ENCODE data around the gene SNRNP35.
"Not testable (repeated sequence)": the region's sequence is repeated elsewhere in the genome, so short reads cannot be mapped to it uniquely, and the experiment has no call there.

SNRNP35 gene

DNA sequence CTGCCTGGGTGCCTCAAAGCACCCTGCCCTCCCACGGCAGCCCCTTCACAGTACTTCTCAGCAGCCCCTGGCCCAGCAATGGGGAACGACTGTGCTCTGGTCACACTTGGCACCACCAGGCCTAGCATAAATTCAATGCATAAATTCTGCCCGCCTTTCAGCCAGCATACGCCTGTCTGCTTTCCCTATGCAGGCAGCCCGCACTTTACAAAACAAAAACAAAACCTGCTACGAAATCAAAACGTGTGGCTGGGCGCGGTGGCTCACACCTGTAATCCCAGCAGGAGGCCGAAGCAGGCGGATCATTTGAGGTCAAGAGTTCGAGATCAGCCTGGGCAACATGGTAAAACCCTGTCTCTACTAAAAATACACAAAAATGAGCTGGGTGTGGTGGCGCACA lies 33.5 kb downstream of the SNRNP35 start:
- TF ChIP-seq, protein P1, sequence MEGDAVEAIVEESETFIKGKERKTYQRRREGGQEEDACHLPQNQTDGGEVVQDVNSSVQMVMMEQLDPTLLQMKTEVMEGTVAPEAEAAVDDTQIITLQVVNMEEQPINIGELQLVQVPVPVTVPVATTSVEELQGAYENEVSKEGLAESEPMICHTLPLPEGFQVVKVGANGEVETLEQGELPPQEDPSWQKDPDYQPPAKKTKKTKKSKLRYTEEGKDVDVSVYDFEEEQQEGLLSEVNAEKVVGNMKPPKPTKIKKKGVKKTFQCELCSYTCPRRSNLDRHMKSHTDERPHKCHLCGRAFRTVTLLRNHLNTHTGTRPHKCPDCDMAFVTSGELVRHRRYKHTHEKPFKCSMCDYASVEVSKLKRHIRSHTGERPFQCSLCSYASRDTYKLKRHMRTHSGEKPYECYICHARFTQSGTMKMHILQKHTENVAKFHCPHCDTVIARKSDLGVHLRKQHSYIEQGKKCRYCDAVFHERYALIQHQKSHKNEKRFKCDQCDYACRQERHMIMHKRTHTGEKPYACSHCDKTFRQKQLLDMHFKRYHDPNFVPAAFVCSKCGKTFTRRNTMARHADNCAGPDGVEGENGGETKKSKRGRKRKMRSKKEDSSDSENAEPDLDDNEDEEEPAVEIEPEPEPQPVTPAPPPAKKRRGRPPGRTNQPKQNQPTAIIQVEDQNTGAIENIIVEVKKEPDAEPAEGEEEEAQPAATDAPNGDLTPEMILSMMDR (IDR thresholded peaks at IDR 0.05; ENCODE audit: low read depth, low read length, missing control alignments): no peak
- in situ Hi-C loops (cut with HindIII; ENCODE audit: low sequenced_read_pairs): no loop called here
- no peak for DNase-seq (ENCODE audit: low read depth)
- no peak overlapping the region for H3K4me3 ChIP-seq (ENCODE audit: low read depth, low read length)

DNA sequence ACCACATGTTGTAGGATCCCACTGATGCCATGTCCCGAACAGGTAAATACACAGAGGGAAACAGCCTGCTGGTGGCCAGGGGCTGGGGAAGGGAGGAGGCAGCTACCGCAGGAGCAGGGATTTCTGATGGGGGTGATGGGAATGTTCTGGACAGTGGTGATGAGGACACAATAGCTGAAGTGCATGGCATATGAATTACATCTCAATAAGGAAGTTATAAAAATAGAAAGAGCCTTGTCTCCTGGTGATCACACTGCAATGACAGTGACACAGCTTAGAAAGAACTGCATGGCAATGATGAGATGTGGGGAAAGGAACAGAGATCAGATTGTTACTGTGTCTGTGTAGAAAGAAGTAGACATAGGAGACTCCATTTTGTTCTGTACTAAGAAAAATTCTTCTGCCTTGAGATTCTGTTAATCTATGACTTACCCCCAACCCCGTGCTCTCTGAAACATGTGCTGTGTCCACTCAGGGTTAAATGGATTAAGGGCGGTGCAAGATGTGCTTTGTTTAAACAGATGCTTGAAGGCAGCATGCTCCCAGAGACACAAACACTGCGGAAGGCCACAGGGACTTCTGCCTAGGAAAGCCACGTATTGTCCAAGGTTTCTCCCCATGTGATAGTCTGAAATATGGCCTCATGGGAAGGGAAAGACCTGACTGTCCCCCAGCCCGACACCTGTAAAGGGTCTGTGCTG lies 34.5 kb downstream of the SNRNP35 start:
- in situ Hi-C loops (cut with HindIII; ENCODE audit: low sequenced_read_pairs); DNase-seq (ENCODE audit: low read depth); H3K4me3 ChIP-seq (ENCODE audit: low read depth, low read length): not testable (repeated sequence)

DNA sequence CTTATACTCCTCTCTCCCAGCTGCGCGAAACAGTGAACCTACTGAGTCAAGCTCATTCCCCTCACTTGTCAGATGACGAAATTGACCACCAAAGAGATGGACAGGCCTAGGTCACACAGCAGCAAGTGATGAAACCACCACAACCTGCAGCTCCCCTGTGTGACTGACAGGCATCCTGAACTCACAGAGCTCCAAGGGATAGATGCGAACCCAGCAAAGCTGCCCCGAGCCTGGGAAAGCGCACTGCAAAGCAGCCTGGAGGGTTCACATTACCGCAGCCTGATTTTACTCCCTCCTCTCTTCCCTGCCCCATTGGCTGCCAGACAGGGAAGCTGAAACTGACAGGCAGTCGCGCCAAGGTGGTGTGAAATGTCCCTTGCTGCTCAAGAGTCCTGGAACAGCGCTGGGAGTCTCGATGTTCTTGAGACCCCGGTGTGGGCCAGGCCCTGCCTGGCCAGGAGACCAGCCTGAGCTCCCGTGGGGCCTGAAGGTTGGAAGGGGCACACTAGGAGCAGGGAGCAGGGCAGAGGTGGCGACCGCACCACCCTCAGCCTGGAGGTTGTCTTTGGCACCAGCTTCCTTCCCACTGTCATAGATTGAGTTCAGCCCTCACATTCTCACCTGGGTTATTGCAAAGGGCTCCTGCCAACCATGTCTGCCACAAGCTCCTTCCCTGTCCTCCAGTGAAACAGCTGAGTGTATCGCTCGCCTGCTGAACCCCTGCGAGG lies 36.3 kb downstream of the SNRNP35 start:
- no peak for DNase-seq (ENCODE audit: low read depth)
- H3K4me3 ChIP-seq (ENCODE audit: low read depth, low read length): no peak overlapping the region
- in situ Hi-C loops (cut with HindIII; ENCODE audit: low sequenced_read_pairs): no loop called here

DNA sequence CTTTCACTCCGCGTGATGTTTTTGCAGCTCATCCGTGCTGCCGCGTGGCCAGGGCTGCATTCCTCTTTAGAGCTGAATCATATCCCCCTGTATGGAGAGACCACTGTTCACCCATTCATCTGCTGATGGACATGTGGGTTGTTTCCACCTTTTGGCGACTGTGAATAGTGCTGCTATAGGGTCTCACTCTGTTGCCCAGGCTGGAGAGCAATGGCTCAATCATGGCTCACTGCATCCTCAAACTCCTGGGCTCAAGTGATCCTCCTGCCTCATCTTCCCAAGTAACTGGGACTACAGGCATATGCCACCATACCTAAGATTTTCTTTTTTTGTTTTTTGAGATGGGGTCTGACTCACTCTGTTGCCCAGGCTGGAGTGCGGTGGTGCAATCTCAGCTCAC lies 39.1 kb downstream of the SNRNP35 start:
- DNase-seq (ENCODE audit: low read depth): no peak
- TF ChIP-seq, protein P1 (IDR thresholded peaks at IDR 0.05; ENCODE audit: low read depth, low read length, missing control alignments): no peak
- no peak overlapping the region for H3K4me3 ChIP-seq (ENCODE audit: low read depth, low read length)
- in situ Hi-C loops (cut with HindIII; ENCODE audit: low sequenced_read_pairs): no loop called here

More for the DNA sequence above, 36.3 kb downstream of the SNRNP35 start:
- TF ChIP-seq, protein P1 (IDR thresholded peaks at IDR 0.05; ENCODE audit: low read depth, low read length, missing control alignments): no peak

DNA sequence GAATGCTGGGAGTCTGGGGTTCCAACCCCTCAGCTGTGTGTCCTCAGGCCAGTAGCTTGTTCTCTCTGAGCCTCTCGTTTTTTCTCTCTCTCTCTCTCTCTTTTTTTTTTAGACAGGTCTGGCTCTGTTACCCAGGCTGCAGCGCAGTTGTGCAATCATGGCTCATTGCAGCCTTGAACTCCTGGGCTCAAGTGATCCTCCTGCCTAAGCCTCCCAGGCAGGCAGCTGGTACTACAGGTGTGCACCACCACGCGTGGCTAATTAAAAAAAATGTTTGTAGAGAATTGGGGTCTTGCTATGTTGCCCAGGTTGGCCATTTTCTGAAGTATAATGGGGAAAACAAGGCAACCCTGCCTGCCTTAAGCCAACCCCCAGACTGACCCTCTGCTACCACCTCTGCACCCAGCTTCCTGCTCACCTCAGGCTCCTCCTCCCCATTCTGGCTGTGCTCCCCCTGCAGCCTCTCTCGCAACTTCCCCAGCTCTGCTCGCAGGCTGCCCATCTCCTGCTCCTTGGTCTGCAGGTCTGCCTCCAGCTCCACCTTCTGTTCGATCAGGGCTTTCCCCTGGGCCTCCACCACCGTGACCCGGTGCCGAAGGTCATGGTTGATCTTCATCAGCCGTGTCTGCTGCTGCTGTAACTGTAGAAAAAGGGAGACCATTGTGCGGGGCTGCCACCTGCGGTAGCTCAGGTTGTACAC lies 40.3 kb downstream of the SNRNP35 start:
- no peak for DNase-seq (ENCODE audit: low read depth)
- H3K4me3 ChIP-seq (ENCODE audit: low read depth, low read length): no peak overlapping the region
- TF ChIP-seq, protein P1 (IDR thresholded peaks at IDR 0.05; ENCODE audit: low read depth, low read length, missing control alignments): no peak
- in situ Hi-C loops (cut with HindIII; ENCODE audit: low sequenced_read_pairs): no loop called here

DNA sequence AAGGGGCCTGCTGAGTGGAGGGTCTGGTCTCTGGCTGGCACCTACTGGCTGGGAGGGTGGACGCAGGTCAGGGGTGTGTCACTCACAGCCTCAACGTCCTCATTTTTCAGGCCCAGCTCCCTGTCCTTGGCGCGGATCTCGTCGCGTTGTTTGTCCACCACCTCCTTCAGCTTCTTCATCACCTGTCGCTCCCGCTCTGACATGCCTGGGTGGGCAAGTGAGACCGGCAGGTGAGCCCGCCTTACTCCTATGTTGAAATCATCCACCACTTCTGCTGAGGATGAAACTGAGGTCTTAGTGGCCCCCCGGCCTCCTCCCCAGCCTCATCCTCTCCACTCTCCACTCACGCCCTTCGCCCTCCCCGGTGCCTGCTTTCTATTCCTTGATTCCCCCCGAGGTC lies 41.4 kb downstream of the SNRNP35 start:
- DNase-seq (ENCODE audit: low read depth): no peak
- TF ChIP-seq, protein P1 (IDR thresholded peaks at IDR 0.05; ENCODE audit: low read depth, low read length, missing control alignments): no peak
- no peak overlapping the region for H3K4me3 ChIP-seq (ENCODE audit: low read depth, low read length)
- in situ Hi-C loops (cut with HindIII; ENCODE audit: low sequenced_read_pairs): no loop called here

All from astrocyte of the cerebellum (primary cell).